IPS-15b (cell line): Measurements from ENCODE around the gene OSBPL6.
A peak's percentile ranks its signal among the peaks of the same experiment; 100 is the strongest.
"Not testable (repeated sequence)": the region's sequence is repeated elsewhere in the genome, so short reads cannot be mapped to it uniquely, and the experiment has no call there.

Experiments used
- H3K27me3 ChIP-seq: one replicate; pipeline ENCODE4 v1.6.1; 2013; ENCODE audit warnings: low read length; ENCODE audit not compliant: control insufficient read depth, insufficient read depth
- H3K36me3 ChIP-seq: one replicate; pipeline ENCODE4 v1.6.1; 2013; ENCODE audit warnings: low read length; ENCODE audit not compliant: control insufficient read depth, insufficient read depth
- H3K4me1 ChIP-seq: one replicate; pipeline ENCODE4 v1.6.1; 2013; ENCODE audit warnings: mild to moderate bottlenecking, low read length; ENCODE audit not compliant: control insufficient read depth, insufficient read depth
- H3K4me3 ChIP-seq: one replicate; pipeline ENCODE4 v1.5.1; 2013; ENCODE audit warnings: low read depth, low read length
- H3K9ac ChIP-seq: one replicate; pipeline ENCODE4 v1.6.1; 2013; ENCODE audit warnings: low read depth, mild to moderate bottlenecking, low read length
- H3K9me3 ChIP-seq: one replicate; pipeline ENCODE4 v1.6.1; 2013; ENCODE audit warnings: mild to moderate bottlenecking, low read length; ENCODE audit not compliant: control insufficient read depth, insufficient read depth

The OSBPL6 gene

GRCh38 chr2:178193823-178194599, at the start of gene OSBPL6:
Gene OSBPL6 (plus strand): TSS chr2:178194512. CDS start chr2:178306185, 111,673 bp downstream.
- Histone ChIP-seq H3K9ac (peak within 1 kb of the TSS; percentile 62), H3K36me3 (no peaks in the 10 kb centered on the region), H3K4me1 (no peaks in the 10 kb centered on the region), H3K27me3 (peaks cover 31% of the 10 kb centered on the region), H3K9me3 (no peaks in the 10 kb centered on the region), H3K4me3 (peak within 1 kb of the TSS; percentile 83)

DNA sequence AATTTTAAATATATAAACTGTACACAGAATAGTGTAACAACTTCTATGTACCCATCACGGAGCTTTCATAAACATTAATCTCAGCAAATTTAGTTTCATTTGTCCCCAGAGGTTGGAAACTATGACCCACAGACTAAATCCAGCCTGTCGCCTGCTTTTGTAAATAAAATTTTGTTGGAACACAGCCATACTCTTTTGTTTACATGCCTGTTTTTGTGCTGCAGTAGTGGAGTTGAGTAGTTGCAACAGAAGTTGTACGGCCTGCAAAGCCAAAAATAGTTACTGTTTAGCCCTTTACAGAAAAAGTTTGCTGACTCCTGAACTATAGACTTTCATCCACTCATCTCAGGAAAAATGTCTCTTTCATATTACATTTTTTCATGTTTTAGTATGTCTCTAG, 42.3 kb upstream of the OSBPL6 start:
- no peaks in the 10 kb centered on the region for H3K27me3 ChIP-seq
- no peaks in the 10 kb centered on the region for H3K36me3 ChIP-seq
- H3K4me3 ChIP-seq: no peak overlapping the region
- H3K4me1 ChIP-seq: no peaks in the 10 kb centered on the region
- H3K9me3 ChIP-seq: no peaks in the 10 kb centered on the region
- H3K9ac ChIP-seq: no peak overlapping the region

DNA sequence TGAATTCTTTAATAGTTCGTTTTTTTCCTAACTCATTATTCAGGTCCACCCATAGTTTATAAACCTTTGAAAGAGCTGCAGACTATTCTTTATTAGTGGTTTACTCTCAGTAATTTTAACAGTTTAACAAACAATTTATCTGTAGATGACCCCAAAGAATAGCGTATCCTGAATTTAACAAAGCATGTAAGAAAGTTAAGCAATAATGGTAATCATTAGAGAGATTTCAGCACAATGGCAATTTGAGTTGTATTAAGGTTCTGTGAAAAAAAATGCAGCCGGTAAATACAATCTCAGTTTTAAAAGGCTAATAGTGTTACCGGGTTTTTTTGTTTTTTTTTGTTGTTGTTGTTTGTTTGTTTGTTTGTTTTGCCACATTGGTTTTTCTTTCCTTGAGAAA, 41.8 kb upstream of the OSBPL6 start:
- no peaks in the 10 kb centered on the region for H3K4me1 ChIP-seq
- no peaks in the 10 kb centered on the region for H3K9me3 ChIP-seq
- no peaks in the 10 kb centered on the region for H3K27me3 ChIP-seq
- no peak overlapping the region for H3K9ac ChIP-seq
- no peaks in the 10 kb centered on the region for H3K36me3 ChIP-seq
- no peak overlapping the region for H3K4me3 ChIP-seq

DNA sequence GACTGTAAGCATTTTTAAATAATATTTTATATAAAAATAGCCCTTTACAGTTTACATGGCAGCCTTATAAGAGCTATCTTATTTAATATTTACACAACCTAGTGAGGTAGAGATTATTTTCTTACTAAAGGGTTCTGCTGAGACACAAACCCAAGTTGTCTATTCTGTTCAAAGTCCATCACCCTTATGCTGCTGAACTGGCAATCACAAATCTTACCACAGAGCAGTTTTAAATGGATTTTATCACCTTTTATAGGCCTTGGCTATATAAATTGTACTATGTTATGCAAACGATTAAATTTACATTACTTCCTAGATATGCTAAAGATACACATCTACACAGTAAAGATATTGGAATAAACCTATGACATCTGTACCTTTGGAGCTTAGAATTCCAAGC, 41.3 kb upstream of the OSBPL6 start:
- Histone ChIP-seq H3K36me3 (no peaks in the 10 kb centered on the region), H3K9me3 (no peaks in the 10 kb centered on the region), H3K4me1 (no peaks in the 10 kb centered on the region), H3K4me3 (no peak overlapping the region), H3K9ac (no peak overlapping the region), H3K27me3 (no peaks in the 10 kb centered on the region)

GRCh38 chr2:178153878-178154277, 40.4 kb upstream of the OSBPL6 start:
- H3K4me1 ChIP-seq, H3K36me3 ChIP-seq, H3K9me3 ChIP-seq, H3K27me3 ChIP-seq, H3K9ac ChIP-seq, H3K4me3 ChIP-seq: not testable (repeated sequence)

- H3K27me3 ChIP-seq: no peaks in the 10 kb centered on the region
- no peak overlapping the region for H3K4me3 ChIP-seq
- H3K9ac ChIP-seq: no peak overlapping the region
- H3K4me1 ChIP-seq: no peaks in the 10 kb centered on the region
- no peaks in the 10 kb centered on the region for H3K9me3 ChIP-seq
- H3K36me3 ChIP-seq: no peaks in the 10 kb centered on the region
Measured at GRCh38 chr2:178155524-178155923, 38.8 kb upstream of the OSBPL6 start.

GRCh38 chr2:178157574-178157973, 36.7 kb upstream of the OSBPL6 start:
- Histone ChIP-seq H3K4me1 (no peaks in the 10 kb centered on the region), H3K9ac (no peak overlapping the region), H3K9me3 (no peaks in the 10 kb centered on the region), H3K27me3 (no peaks in the 10 kb centered on the region), H3K36me3 (no peaks in the 10 kb centered on the region), H3K4me3 (no peak overlapping the region)

DNA sequence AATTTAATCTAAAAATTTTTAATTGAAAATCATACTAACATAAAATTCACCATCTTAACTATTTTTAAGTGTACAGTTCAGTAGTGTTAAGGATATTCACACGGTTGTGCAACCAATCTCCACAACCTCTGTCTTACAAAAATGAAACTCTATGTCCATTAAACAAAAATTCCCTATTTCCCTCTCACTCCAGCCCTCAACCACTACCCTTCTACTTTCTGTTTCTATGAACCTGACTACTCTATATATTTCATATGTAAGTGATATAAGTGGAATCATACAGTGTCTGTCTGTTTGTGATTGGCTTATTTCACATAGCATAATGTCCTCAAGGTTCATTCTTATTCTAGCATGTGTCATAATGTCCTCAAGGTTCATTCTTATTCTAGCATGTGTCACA, 34.3 kb upstream of the OSBPL6 start:
- H3K9ac ChIP-seq: no peak overlapping the region
- no peak overlapping the region for H3K4me3 ChIP-seq
- no peaks in the 10 kb centered on the region for H3K9me3 ChIP-seq
- H3K36me3 ChIP-seq: no peaks in the 10 kb centered on the region
- no peaks in the 10 kb centered on the region for H3K4me1 ChIP-seq
- no peaks in the 10 kb centered on the region for H3K27me3 ChIP-seq

GRCh38 chr2:178160601-178161000, 33.7 kb upstream of the OSBPL6 start:
- no peak overlapping the region for H3K4me3 ChIP-seq
- H3K9ac ChIP-seq: no peak overlapping the region
- H3K27me3 ChIP-seq: no peaks in the 10 kb centered on the region
- H3K9me3 ChIP-seq: no peaks in the 10 kb centered on the region
- no peaks in the 10 kb centered on the region for H3K36me3 ChIP-seq
- no peaks in the 10 kb centered on the region for H3K4me1 ChIP-seq

DNA sequence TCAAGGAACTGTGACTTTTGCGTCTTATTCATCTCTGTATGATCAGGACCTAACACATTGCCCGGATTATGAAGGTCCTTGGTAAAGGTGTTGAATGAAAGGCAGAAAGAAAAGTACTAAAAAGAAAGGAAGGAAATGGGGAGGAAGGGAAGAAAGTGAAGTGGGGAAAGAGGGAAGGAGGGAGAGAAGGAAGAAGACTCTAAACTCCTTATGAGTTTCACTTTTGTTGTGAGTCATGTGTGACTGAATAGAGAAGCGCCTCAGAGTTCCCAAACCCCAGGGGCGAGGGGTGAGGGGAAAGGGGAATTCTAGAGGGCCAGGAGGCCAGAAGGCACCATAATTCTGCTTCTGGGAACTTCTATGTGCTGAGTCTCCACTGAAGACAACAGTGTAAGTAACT, 30.9 kb upstream of the OSBPL6 start:
- H3K4me3 ChIP-seq: no peak overlapping the region
- no peaks in the 10 kb centered on the region for H3K36me3 ChIP-seq
- H3K4me1 ChIP-seq: no peaks in the 10 kb centered on the region
- H3K9me3 ChIP-seq: no peaks in the 10 kb centered on the region
- no peaks in the 10 kb centered on the region for H3K27me3 ChIP-seq
- no peak overlapping the region for H3K9ac ChIP-seq

- Histone ChIP-seq H3K27me3 (no peaks in the 10 kb centered on the region), H3K36me3 (no peaks in the 10 kb centered on the region), H3K9me3 (no peaks in the 10 kb centered on the region), H3K4me3 (no peak overlapping the region), H3K4me1 (no peaks in the 10 kb centered on the region), H3K9ac (no peak overlapping the region)
Measured at GRCh38 chr2:178163911-178164310, 30.4 kb upstream of the OSBPL6 start.

GRCh38 chr2:178173657-178174056, 20.7 kb upstream of the OSBPL6 start:
- H3K4me1 ChIP-seq: no peaks in the 10 kb centered on the region
- H3K36me3 ChIP-seq: no peaks in the 10 kb centered on the region
- H3K27me3 ChIP-seq: no peaks in the 10 kb centered on the region
- H3K9me3 ChIP-seq: no peaks in the 10 kb centered on the region
- H3K9ac ChIP-seq: no peak overlapping the region
- H3K4me3 ChIP-seq: no peak overlapping the region
